Mammary epithelial cell (primary cell): ENCODE results near the gene RNF169.

ENCODE experiments used
- CTCF ChIP-seq, 2 donors: IDR thresholded peaks in 1 of 2; conservative IDR thresholded peaks in 1 of 2; 2 replicates each; pipeline ENCODE4 v1.5.1; 2011 to 2012; ENCODE audit warnings: inconsistent platforms in 2 of 2, low read length in 2 of 2, mild to moderate bottlenecking in 2 of 2, control low read depth in 1 of 2, low read depth in 1 of 2; ENCODE audit not compliant: insufficient read depth in 1 of 2; ENCODE audit errors: extremely low read depth in 1 of 2
- EZH2 ChIP-seq: IDR thresholded peaks from 2 replicates; pipeline ENCODE4 v1.6.1; 2012; ENCODE audit warnings: low read length, inconsistent platforms, borderline replicate concordance

DNA sequence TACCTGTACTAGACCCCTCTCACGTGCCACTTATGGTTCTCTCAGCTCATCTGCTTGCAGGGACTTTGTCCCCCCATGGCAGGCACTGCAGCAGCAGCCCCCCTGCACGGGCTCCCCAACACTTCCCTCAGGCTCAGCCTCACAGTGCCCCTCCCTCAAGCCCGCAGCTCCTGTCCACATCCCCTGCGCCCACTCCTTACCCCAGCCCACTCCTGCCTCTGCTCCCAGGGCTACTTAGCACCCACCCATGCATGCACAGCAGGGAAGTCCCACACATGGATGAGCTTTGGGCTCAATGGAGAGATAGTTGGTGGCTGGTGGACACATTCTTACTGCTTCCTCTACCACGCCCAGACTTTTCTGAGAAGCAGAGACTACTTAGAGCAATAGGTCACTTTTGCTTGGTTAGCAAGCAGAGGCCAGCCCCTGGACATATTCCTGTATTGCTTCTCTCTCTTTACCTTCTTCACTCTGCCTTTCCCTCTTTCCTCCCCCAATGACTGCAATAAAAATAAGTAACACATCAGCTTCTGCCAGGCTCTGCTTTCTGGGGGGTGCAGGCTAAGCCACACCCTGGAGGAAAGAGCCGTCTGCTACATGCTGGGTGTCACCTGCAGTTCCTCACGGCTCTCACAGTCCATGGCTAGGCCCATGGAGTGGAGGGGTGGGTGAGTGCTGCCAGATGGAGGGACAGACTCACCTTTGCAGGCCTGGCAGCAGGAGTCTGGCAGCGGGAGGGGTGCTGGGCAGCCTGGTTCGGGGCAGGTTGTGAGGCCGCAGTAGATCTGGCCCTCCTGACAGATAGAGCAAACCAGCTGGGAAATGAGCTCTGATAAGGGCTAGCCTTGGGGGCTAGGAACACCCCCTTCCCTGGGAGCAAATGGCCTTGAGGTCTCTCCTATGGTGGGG is 40.8 kb upstream of the RNF169 start:
- no peak for TF ChIP-seq CTCF (conservative IDR thresholded peaks at IDR 0.05 in 1 of 2, IDR thresholded peaks at IDR 0.05 in 1 of 2; ENCODE audit: extremely low read depth in 1 of 2, insufficient read depth in 1 of 2, low read depth in 1 of 2, low read length in 2 of 2)
- no peak for TF ChIP-seq EZH2
